ENCODE measurements around the gene POLN. TPM values are rescaled to one million over a fixed set of nuclear protein-coding genes. Genes with fewer than 3 reads are reported as not detected.

The POLN gene
- polyA plus RNA-seq, 1 donor (not counting 4 experiments of a cell fraction or from before 2014, with no cell fraction given) = 1.3 TPM

DNA sequence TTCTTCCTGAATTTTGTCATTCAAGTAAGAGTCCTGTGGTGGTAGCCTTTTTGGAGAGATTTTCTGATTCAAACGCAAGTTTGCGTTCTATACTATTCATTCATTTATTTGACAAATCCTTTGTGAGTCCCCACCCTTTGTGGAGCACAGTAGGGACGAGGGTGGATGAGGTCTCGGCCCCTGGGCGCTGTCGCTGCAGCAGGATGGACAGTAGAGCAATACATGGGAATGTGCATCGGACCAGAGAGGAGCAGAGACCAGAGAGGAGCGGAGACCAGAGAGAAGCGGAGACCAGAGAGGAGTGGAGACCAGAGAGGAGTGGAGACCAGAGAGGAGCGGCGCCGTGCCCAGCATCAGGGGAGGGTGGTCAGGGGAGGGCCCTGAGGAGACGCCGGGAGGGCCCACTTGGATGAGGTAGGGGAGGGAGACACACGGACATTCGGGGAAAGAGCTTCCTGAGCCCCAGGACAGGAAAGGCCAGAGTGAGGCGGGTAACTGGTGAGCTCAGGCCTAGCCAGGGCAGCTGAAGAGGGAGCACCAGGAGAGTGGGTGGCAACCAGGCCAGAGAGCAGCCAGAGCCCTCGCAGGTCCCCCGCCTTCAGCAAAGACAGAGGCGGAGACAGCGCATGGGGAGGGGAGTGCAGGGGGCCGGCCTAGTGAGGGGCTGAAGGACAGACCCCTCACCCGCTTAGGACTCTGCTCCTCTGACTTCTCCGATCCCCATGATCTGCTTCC lies 115.4 kb downstream of the POLN start:
- Histone ChIP-seq H3K27ac (ENCODE audit: control insufficient read depth, insufficient read depth, low read length) (no peak overlapping the region), H3K36me3 (ENCODE audit: control insufficient read depth in 2 of 2, extremely low read depth in 1 of 2, insufficient read depth in 2 of 2, low read length in 2 of 2) (no peaks in the 10 kb centered on the region), H3K4me3 (ENCODE audit: control insufficient read depth in 2 of 3, extremely low read depth in 1 of 3, insufficient read depth in 2 of 3, low read depth in 1 of 3, low read length in 3 of 3) (no peak overlapping the region), H4K20me1 (ENCODE audit: control insufficient read depth, extremely low read depth, insufficient read depth, low read length) (no peaks in the 10 kb centered on the region), H3K27me3 (ENCODE audit: control insufficient read depth, extremely low read depth, insufficient read depth, low read length) (no peaks in the 10 kb centered on the region), H3K79me2 (ENCODE audit: control insufficient read depth, insufficient read depth, low read length) (no peaks in the 10 kb centered on the region), H2AFZ (ENCODE audit: control insufficient read depth, low read length) (no peak overlapping the region), H3K4me2 (ENCODE audit: control insufficient read depth, extremely low read depth, insufficient read depth, low read depth, low read length) (no peak overlapping the region), H3K9me3 (ENCODE audit: control insufficient read depth, low read depth, low read length) (no peaks in the 10 kb centered on the region), H3K9me1 (ENCODE audit: control insufficient read depth, extremely low read depth, insufficient read depth, low read length) (no peaks in the 10 kb centered on the region), H3K9ac (ENCODE audit: control insufficient read depth, extremely low read depth, insufficient read depth, low read length) (no peak overlapping the region), H3K4me1 (ENCODE audit: control insufficient read depth, extremely low read depth, insufficient read depth, low read length) (no peaks in the 10 kb centered on the region)
- DNase-seq (ENCODE audit: low read depth, low spot score) (no peak), FAIRE-seq (no peak)
- no peak for TF ChIP-seq EZH2 (IDR thresholded peaks at IDR 0.05; ENCODE audit: low read length)
- TF ChIP-seq, protein P1, sequence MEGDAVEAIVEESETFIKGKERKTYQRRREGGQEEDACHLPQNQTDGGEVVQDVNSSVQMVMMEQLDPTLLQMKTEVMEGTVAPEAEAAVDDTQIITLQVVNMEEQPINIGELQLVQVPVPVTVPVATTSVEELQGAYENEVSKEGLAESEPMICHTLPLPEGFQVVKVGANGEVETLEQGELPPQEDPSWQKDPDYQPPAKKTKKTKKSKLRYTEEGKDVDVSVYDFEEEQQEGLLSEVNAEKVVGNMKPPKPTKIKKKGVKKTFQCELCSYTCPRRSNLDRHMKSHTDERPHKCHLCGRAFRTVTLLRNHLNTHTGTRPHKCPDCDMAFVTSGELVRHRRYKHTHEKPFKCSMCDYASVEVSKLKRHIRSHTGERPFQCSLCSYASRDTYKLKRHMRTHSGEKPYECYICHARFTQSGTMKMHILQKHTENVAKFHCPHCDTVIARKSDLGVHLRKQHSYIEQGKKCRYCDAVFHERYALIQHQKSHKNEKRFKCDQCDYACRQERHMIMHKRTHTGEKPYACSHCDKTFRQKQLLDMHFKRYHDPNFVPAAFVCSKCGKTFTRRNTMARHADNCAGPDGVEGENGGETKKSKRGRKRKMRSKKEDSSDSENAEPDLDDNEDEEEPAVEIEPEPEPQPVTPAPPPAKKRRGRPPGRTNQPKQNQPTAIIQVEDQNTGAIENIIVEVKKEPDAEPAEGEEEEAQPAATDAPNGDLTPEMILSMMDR (optimal IDR thresholded peaks at IDR 0.05 in 1 of 3, IDR thresholded peaks at IDR 0.05 in 1 of 3, conservative IDR thresholded peaks at IDR 0.05 in 1 of 3; ENCODE audit: extremely low read depth in 1 of 3, insufficient read depth in 2 of 3, low read length in 3 of 3) = no peak
- dilution Hi-C loops (cut with MboI; ENCODE audit: extremely low pct_ligation_motif_present, low sequenced_read_pairs) = no loop called here

DNA sequence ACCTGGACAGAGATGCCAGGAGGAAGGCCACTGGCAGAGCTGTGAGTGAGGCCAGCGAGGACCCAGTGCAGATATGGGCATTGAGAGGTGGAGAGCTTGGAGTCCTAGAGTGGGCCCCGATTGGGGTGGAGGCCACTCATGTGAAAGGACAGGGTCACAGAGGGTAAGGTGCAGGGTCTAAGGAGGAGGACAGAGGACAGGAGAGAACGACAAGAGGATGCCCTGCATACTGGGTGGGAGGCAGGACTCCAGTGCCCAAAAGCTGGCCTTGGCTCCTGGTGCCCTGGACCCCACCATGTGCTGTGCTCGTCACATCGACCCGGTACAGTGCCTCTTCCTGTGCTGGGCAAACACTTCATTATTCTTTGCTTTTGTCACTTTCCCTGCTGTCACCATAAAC lies 116.1 kb downstream of the POLN start:
- dilution Hi-C loops (cut with MboI; ENCODE audit: extremely low pct_ligation_motif_present, low sequenced_read_pairs) = no loop called here
- DNase-seq (ENCODE audit: low read depth, low spot score) = no peak

More for the DNA sequence above, 116.1 kb downstream of the POLN start:
- no peak overlapping the region for H3K9ac ChIP-seq (ENCODE audit: control insufficient read depth, extremely low read depth, insufficient read depth, low read length)
- H3K9me3 ChIP-seq (ENCODE audit: control insufficient read depth, low read depth, low read length) = no peaks in the 10 kb centered on the region
- H3K4me1 ChIP-seq (ENCODE audit: control insufficient read depth, extremely low read depth, insufficient read depth, low read length) = no peaks in the 10 kb centered on the region
- no peaks in the 10 kb centered on the region for H3K79me2 ChIP-seq (ENCODE audit: control insufficient read depth, insufficient read depth, low read length)
- TF ChIP-seq EZH2 (IDR thresholded peaks at IDR 0.05; ENCODE audit: low read length) = no peak
- TF ChIP-seq, protein P1 (optimal IDR thresholded peaks at IDR 0.05 in 1 of 3, IDR thresholded peaks at IDR 0.05 in 1 of 3, conservative IDR thresholded peaks at IDR 0.05 in 1 of 3; ENCODE audit: extremely low read depth in 1 of 3, insufficient read depth in 2 of 3, low read length in 3 of 3) = no peak
- H3K36me3 ChIP-seq (ENCODE audit: control insufficient read depth in 2 of 2, extremely low read depth in 1 of 2, insufficient read depth in 2 of 2, low read length in 2 of 2) = no peaks in the 10 kb centered on the region
- H4K20me1 ChIP-seq (ENCODE audit: control insufficient read depth, extremely low read depth, insufficient read depth, low read length) = no peaks in the 10 kb centered on the region
- no peak overlapping the region for H3K4me3 ChIP-seq (ENCODE audit: control insufficient read depth in 2 of 3, extremely low read depth in 1 of 3, insufficient read depth in 2 of 3, low read depth in 1 of 3, low read length in 3 of 3)
- no peaks in the 10 kb centered on the region for H3K27me3 ChIP-seq (ENCODE audit: control insufficient read depth, extremely low read depth, insufficient read depth, low read length)
- FAIRE-seq = no peak
- no peak overlapping the region for H2AFZ ChIP-seq (ENCODE audit: control insufficient read depth, low read length)
- H3K27ac ChIP-seq (ENCODE audit: control insufficient read depth, insufficient read depth, low read length) = no peak overlapping the region
- H3K9me1 ChIP-seq (ENCODE audit: control insufficient read depth, extremely low read depth, insufficient read depth, low read length) = no peaks in the 10 kb centered on the region
- H3K4me2 ChIP-seq (ENCODE audit: control insufficient read depth, extremely low read depth, insufficient read depth, low read depth, low read length) = no peak overlapping the region

Data from keratinocyte (primary cell).